Activated naive CD4-positive, alpha-beta T cell treated with anti-CD3 and anti-CD28 coated beads, Interleukin-2, amount 50 U/mL, for 72 hours (primary cell): ENCODE results near the gene ACTA2. TPM values are rescaled to one million over a fixed set of nuclear protein-coding genes. Genes with fewer than 3 reads are reported as not detected.
A peak's percentile ranks its signal among the peaks of the same experiment; 100 is the strongest.

ENCODE experiments used
- ATAC-seq, 2 donors: fragments of 150-1000 bp; cut with Tn5 transposase; 2 replicates each; pipeline ENCODE4 v1.10.0; 2021; ENCODE audit warnings: mild to moderate bottlenecking in 2 of 2, moderate library complexity in 2 of 2
- DNase-seq, 2 donors: peaks; one replicate each; pipeline ENCODE4 v3.0.0; 2021 to 2022; ENCODE audit warnings: low spot score in 2 of 2
- H3K27ac Mint-ChIP-seq, 2 donors: one replicate each; pipeline ENCODE4 v1.8.0; 2022; ENCODE audit warnings: mild to moderate bottlenecking in 2 of 2, mixed read lengths in 2 of 2
- H3K36me3 Mint-ChIP-seq, 2 donors: one replicate each; pipeline ENCODE4 v1.8.0; 2022; ENCODE audit warnings: mixed read lengths in 2 of 2
- H3K9me3 Mint-ChIP-seq, 2 donors: one replicate each; pipeline ENCODE4 v1.8.0; 2022; ENCODE audit warnings: mixed read lengths in 2 of 2
- total RNA-seq, 2 donors: library from RNA; stranded (reverse); gene quantifications; one replicate each; pipeline ENCODE4 v1.2.3, GENCODE V29; 2022

ACTA2 gene
- total RNA-seq = 10 to 100 TPM in 1 of 2 donors, 1 to 10 TPM in 1; 3.6 to 10.6 TPM

DNA sequence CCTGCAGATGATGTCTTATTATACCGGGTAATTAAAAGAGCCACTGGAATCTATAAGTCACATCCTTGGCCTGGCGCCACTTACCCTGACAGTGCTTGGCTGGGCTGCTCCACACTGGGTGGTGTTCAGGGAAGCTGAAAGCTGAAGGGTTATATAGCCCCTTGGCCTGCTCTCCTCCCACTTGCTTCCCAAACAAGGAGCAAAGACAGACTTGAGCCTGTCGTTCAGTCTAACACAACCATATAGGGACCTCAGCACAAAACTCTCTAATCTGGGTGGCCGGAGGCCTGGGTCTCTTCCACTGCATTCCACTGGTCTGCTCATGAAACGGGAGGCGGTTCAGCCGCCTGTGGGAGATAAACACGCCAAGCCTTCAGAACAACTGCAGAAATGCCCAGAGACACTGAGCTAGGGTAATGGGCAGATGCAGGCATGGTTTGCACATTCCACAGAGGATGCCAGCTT is at the start of gene ACTA2:
Gene ACTA2, minus strand, starts transcription at position 127 of the 465 bp plus-strand sequence. CDS start 3,843 bp downstream, outside the sequence.
- H3K27ac Mint-ChIP-seq = no peak within 1 kb of the TSS
- ATAC-seq (peak in 1 of 2 donors; percentile 18), DNase-seq (no peak)
- H3K9me3 Mint-ChIP-seq = no peaks in the 10 kb centered on the region
- peaks cover 0 to 4% of the 10 kb centered on the region in 2 donors for H3K36me3 Mint-ChIP-seq

DNA sequence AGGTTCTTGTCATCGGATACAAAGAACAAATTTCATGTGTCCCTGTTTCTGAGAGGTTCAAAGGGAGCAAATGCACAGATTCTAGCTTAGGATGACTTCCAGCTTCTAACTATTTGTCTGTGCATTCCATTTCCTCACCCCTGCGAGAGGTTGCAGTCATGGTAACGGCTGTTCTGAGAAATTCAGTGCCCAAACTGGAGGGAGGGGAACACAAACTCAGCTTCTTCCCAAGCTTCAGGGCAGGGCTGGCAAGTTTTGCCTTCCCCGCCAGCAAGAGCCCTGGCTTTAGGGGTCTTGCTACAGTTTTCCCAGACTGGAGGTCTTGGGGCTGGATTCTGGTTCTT is 49.1 kb upstream of the ACTA2 start:
- ATAC-seq (peak; percentile 13 to 27), DNase-seq (no peak)
- Mint-ChIP-seq H3K36me3 (peaks cover 8 to 23% of the 10 kb centered on the region in 2 donors), H3K9me3 (no peaks in the 10 kb centered on the region), H3K27ac (peak overlapping the region; percentile 75 to 86)

DNA sequence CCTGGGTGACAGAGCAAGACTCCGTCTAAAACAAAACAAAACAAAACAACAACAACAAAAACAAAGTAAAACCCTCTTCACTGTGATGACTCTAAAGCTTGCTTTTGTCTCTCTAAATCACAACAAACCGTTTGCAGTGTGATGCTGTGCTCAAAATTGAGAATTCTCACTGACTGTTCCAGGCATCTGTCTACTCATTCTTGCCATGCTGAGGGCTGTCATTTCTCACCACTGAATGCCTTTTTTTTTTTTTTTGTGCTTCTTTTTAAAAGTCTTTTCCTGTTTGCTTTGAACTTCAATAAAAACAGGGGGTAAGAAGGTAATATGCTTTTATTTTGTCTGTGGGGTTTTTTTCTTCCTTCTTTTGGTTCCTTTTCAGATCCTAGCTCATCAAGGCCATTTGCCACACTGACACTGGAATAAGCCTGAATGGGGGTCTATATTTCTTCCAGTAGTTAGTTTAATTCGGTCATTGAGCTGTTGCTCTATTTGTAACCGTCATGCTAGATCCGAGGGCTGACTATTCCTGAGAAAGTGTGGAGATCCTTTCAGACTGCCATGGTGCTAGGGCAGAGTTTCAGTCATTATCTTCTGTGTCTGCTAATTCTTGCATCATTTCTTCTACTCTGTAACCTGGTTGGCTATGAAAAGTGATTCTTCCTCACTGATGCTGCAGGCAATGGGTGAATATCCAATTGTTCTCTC is 48.6 kb upstream of the ACTA2 start:
- DNase-seq = peak in 1 of 2 donors; percentile 42
- Mint-ChIP-seq H3K27ac (peak overlapping the region; percentile 75 to 86), H3K9me3 (no peaks in the 10 kb centered on the region), H3K36me3 (peaks cover 8 to 23% of the 10 kb centered on the region in 2 donors)
- ATAC-seq = peak; percentile 76 to 85

DNA sequence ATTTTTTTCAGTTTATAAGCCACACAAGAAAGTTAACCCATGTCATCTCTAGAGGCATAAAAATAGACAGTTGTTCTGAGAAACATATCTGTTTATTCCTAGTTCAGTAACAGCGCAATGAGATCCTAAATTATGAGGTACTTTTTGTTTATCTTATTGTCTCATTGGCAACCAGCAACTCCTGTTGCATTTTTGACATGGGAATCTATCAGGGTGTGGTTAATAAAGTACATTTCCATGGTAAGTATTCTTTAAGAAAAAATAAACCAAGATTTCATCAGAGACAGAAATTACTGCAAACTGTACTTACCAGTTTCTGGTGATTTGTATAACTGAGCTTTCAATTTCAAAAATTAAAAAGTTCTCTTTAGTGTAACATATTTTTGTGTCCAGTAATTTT is 47.1 kb upstream of the ACTA2 start:
- ATAC-seq (no peak), DNase-seq (no peak)
- H3K9me3 Mint-ChIP-seq = no peaks in the 10 kb centered on the region
- peaks cover 8 to 25% of the 10 kb centered on the region in 2 donors for H3K36me3 Mint-ChIP-seq
- H3K27ac Mint-ChIP-seq = no peak overlapping the region

DNA sequence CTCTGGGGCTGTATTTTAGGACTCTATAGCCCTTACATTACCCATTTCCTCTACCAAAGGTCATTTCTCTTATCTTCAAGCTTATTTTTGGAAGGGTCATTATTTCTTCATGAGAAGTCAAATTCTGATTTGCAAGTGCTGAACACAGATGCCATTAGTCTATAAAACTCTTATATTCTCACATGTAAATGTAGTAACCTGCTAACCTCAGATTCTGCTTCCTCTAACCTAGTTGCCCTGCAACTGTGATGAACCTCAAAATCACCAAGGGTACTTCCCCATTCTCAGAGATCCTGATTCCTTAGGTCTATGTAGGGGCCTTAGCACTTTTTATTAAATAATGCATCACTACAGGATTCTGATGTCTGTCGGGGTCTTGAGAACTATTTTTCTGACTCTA is 44.4 kb upstream of the ACTA2 start:
- DNase-seq (no peak), ATAC-seq (no peak)
- peak overlapping the region in 1 of 2 donors; percentile 22 for H3K27ac Mint-ChIP-seq
- peaks cover 10 to 16% of the 10 kb centered on the region in 2 donors for H3K36me3 Mint-ChIP-seq
- H3K9me3 Mint-ChIP-seq = no peaks in the 10 kb centered on the region

DNA sequence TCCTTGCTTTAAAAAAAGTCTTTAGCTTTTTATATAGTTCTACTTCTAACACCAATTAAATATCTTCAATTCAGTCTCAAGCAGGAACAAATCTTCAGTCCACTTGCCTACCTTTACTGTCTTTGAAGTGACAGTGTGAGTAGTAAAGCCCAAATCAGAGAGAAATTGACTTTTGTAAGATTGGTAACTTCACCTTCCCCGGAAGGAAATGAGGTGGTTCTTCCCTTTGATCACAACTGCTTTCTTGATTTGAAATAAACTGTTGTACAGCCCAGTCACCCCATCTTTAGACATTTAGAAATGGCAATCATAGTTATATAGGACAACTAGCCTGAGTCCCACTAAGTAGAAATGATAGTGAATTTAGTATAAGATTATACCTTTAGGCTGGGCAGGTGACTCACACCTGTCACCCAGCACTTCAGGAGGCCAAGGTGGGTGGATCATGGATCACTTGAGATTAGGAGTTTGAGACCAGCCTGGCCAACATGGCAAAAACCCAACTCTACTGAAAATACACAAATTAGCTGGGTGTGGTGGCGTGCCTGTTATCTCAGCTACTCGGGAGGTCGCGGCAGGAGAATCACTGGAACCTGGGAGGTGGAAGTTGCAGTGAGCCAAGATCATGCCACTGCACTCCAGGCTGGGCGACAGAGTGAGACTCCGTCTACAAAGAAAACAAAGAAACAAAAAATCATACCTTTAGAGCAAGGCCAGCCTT is 42.7 kb upstream of the ACTA2 start:
- DNase-seq (no peak), ATAC-seq (no peak)
- H3K9me3 Mint-ChIP-seq = no peaks in the 10 kb centered on the region
- H3K27ac Mint-ChIP-seq = peak overlapping the region; percentile 68 to 79
- H3K36me3 Mint-ChIP-seq = peaks cover 19 to 25% of the 10 kb centered on the region in 2 donors

DNA sequence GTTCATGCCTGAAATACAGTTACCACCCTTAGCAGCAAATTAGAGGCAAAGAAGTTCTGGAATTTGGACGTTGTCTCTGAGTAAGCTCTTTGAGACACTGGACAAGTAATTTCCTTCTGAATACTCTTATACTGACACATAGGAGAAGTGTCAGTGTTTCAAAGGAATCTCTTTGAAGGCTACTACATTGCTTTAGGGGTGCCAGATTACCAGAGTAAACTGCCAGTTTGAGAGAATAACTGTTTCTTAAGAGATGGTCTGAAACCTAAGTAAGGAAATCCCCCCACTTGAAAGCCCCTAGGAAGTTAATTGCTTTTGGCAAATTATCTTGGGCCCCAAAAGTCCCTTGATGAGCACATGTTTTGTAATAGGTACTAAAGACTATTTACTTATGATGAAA is 41.4 kb upstream of the ACTA2 start:
- no peak for ATAC-seq
- H3K27ac Mint-ChIP-seq = no peak overlapping the region
- no peaks in the 10 kb centered on the region for H3K9me3 Mint-ChIP-seq
- peaks cover 19 to 25% of the 10 kb centered on the region in 2 donors for H3K36me3 Mint-ChIP-seq
- DNase-seq = no peak

DNA sequence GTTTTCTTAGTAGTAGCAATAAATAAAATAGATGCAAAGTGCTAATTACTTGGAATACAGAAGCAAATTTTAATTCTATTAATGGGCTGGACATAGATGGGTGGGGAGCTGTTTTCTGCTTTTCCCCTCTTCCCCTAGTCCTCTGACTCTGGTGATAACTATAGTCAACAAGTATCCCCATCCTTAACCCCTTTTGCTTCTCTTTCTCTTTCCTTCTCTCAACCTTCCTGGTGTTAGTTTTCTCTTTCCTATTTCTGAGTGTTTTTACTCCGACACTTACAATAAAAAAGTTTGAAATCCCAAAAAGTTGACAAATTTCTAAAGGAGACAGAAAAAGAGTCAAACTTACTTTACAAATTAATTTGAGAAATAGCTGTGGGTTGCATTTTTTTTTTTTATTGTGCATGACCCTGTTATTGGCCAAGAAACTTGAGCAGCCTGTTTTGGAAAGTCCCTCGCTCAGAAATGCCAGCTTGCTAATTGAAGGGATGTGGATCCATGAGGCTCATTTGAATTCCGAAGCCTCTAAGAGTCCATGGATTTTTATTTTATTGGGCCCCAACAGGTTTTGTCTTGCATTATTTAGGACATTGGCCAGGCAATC is 40.5 kb upstream of the ACTA2 start:
- no peaks in the 10 kb centered on the region for H3K9me3 Mint-ChIP-seq
- H3K27ac Mint-ChIP-seq = peak overlapping the region; percentile 32 to 99
- ATAC-seq = no peak
- DNase-seq = no peak
- peaks cover 19 to 26% of the 10 kb centered on the region in 2 donors for H3K36me3 Mint-ChIP-seq

DNA sequence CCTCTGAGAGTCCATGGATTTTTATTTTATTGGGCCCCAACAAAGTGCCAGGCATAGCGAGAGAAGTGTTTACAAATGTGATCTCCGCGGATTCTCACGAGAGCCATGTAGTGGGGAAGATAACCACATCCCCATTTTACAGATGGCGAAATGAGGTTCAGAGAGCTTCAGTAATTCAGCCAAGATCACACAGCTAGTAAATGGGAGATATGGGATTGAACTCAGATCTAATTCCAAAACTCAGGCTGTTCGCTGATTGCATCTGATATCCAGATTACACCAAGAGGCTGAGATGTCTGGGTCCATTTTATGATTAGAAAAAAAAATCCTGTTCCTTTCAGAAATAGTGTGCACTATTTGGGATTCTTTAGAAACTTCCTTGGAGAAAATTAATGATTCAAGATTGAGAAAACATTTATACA is 39.3 kb upstream of the ACTA2 start:
- Mint-ChIP-seq H3K36me3 (peaks cover 19 to 30% of the 10 kb centered on the region in 2 donors), H3K27ac (peak overlapping the region; percentile 98 to 99), H3K9me3 (no peaks in the 10 kb centered on the region)
- no peak for DNase-seq
- ATAC-seq = peak; percentile 2

DNA sequence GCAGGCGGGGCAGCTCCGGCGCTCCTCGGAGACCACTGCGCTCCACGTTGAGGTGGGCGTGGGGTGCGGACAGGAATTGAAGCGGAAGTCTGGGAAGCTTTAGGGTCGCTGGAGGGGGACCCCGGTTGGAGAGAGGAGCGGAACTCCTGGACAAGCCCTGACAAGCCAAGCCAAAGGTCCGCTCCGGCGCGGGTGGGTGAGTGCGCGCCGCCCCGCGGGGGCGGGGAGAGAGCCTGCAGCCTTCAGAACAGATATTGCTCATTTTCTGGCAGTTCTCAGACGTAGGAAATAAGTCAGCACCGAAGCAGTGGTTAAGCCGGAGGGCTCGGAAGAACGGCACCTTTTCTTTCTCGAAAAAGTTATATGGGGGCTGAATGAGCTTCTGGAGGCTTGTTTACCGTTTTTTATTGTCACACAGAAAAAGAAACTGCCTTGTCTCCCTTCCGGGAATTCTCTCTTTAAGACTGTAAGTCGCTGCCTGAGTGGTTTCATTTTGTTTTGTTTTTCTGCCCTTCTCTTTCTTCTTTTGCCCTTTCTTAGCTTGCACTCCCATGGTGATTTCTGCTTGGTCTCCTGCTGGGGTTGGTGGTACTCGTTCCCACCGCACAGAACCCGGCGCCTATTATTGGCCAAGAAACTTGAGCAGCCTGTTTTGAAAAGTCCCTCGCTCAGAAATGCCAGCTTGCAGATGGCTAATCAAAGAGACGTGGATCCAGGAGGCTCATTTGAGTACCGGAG is 38.8 kb upstream of the ACTA2 start:
- peak; percentile 65 to 82 for ATAC-seq
- Mint-ChIP-seq H3K36me3 (peaks cover 21 to 32% of the 10 kb centered on the region in 2 donors), H3K9me3 (peaks cover 3% of the 10 kb centered on the region in 2 donors), H3K27ac (peak overlapping the region; percentile 98 to 99)
- DNase-seq = peak; percentile 79 to 85

DNA sequence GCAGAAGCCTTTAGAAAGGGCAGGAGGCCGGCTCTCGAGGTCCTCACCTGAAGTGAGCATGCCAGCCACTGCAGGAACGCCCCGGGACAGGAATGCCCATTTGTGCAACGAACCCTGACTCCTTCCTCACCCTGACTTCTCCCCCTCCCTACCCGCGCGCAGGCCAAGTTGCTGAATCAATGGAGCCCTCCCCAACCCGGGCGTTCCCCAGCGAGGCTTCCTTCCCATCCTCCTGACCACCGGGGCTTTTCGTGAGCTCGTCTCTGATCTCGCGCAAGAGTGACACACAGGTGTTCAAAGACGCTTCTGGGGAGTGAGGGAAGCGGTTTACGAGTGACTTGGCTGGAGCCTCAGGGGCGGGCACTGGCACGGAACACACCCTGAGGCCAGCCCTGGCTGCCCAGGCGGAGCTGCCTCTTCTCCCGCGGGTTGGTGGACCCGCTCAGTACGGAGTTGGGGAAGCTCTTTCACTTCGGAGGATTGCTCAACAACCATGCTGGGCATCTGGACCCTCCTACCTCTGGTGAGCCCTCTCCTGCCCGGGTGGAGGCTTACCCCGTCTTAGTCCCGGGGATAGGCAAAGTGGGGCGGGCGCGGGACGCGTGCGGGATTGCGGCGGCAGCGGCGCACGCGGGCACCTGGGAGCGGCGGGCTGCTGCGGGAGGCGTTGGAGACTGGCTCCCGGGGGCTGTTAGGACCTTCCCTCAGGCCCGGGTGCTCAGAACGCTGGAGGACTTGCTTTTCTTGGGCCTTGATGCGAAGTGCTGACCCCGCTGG is 38.0 kb upstream of the ACTA2 start, which contains the start of gene FAS:
Gene FAS, plus strand, starts transcription at position 415 of the 777 bp plus-strand sequence. Its CDS starts 79 bp downstream, at position 494.
- Mint-ChIP-seq H3K27ac (peak within 1 kb of the TSS; percentile 98 to 99), H3K9me3 (peaks cover 4 to 5% of the 10 kb centered on the region in 2 donors), H3K36me3 (peaks cover 23 to 34% of the 10 kb centered on the region in 2 donors)
- peak; percentile 82 to 91 for ATAC-seq
- DNase-seq = peak; percentile 72 to 91

DNA sequence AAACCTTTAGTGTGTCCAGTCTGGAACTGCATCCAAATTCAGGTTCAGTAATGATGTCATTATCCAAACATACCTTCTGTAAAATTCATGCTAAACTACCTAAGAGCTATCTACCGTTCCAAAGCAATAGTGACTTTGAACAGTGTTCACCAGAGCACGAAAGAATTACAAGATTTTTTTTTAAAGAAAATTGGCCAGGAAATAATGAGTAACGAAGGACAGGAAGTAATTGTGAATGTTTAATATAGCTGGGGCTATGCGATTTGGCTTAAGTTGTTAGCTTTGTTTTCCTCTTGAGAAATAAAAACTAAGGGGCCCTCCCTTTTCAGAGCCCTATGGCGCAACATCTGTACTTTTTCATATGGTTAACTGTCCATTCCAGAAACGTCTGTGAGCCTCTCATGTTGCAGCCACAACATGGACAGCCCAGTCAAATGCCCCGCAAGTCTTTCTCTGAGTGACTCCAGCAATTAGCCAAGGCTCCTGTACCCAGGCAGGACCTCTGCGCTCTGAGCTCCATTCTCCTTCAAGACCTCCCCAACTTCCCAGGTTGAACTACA is 37.3 kb upstream of the ACTA2 start:
- peak in 1 of 2 donors; percentile 15 for ATAC-seq
- no peak for DNase-seq
- peak overlapping the region; percentile 95 to 99 for H3K27ac Mint-ChIP-seq
- H3K9me3 Mint-ChIP-seq = peaks cover 4 to 5% of the 10 kb centered on the region in 2 donors
- peaks cover 23 to 29% of the 10 kb centered on the region in 2 donors for H3K36me3 Mint-ChIP-seq

DNA sequence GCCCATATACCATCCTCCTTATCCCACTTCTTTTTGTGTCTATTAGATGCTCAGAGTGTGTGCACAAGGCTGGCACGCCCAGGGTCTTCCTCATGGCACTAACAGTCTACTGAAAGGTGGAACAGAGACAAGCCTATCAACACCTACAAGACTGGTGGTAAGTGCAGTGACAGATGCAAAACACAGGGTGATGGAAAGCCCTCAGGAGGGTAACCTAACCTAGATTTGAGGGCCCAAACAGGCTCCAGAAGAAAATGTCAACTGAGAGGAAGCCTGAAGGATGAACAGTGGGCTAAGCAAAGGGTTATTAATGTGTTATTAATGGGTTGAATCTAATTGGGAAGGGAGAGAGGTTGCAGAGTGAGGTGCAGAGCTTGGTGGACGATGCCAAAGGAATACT is 36.9 kb upstream of the ACTA2 start:
- Mint-ChIP-seq H3K36me3 (peaks cover 23 to 29% of the 10 kb centered on the region in 2 donors), H3K27ac (peak overlapping the region in 1 of 2 donors; percentile 99), H3K9me3 (peaks cover 4 to 5% of the 10 kb centered on the region in 2 donors)
- no peak for ATAC-seq
- no peak for DNase-seq

DNA sequence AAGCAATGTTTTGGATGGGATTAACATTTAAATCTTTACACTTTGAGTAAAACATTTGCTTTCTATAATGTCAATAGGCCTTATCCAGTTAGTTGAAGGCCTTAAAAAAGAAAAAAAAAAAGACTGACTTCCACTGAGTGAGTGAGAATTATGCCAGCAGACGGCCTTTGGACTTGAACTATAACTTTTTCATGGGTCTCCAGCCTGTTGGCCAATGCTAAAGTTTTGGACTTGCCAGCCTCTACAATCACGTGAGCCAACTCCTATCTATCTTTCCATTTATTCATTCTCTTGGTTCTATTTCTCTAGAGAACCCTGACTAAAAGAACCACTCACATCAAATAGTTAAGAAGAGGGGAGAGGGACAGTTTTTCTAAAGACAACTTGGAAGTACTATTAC is 35.3 kb upstream of the ACTA2 start:
- Mint-ChIP-seq H3K9me3 (peaks cover 4 to 5% of the 10 kb centered on the region in 2 donors), H3K36me3 (peaks cover 21 to 28% of the 10 kb centered on the region in 2 donors), H3K27ac (no peak overlapping the region)
- ATAC-seq (no peak), DNase-seq (no peak)

DNA sequence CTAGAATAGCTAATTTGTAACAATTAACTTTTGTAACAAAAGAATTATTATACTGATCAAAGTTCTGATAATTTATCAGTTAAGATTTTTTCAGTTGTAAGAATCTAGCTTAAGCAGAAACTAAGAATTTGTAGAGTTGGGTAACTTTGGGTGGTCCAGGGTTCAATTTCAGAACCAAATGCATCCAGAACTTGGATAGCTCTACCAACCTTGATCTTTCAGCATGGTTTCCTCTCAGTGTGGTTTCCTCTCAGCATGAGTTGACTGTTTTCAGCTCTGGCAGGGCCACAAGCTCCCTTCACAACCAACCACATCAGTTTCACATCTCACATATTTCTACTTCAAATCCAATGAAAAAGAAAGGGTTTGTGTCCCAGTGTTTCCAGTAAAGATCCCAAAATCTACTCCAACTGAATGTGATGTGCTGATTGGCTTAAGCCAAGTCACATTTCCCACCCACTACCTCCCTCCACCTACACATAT is 34.7 kb upstream of the ACTA2 start:
- peaks cover 16 to 22% of the 10 kb centered on the region in 2 donors for H3K36me3 Mint-ChIP-seq

More for the DNA sequence above, 34.7 kb upstream of the ACTA2 start:
- DNase-seq (peak in 1 of 2 donors; percentile 24), ATAC-seq (peak in 1 of 2 donors; percentile 29)
- H3K27ac Mint-ChIP-seq = no peak overlapping the region
- H3K9me3 Mint-ChIP-seq = peaks cover 4 to 5% of the 10 kb centered on the region in 2 donors
